GM18909 (cell line): ENCODE data around the gene TNS1.

Experiments used
- ATAC-seq: cut with Tn5 transposase; IDR thresholded peaks from one replicate; pipeline ENCODE4 v1.9.1; 2021; ENCODE audit warnings: mild to moderate bottlenecking; ENCODE audit not compliant: unreplicated experiment, poor library complexity

TNS1 gene

DNA sequence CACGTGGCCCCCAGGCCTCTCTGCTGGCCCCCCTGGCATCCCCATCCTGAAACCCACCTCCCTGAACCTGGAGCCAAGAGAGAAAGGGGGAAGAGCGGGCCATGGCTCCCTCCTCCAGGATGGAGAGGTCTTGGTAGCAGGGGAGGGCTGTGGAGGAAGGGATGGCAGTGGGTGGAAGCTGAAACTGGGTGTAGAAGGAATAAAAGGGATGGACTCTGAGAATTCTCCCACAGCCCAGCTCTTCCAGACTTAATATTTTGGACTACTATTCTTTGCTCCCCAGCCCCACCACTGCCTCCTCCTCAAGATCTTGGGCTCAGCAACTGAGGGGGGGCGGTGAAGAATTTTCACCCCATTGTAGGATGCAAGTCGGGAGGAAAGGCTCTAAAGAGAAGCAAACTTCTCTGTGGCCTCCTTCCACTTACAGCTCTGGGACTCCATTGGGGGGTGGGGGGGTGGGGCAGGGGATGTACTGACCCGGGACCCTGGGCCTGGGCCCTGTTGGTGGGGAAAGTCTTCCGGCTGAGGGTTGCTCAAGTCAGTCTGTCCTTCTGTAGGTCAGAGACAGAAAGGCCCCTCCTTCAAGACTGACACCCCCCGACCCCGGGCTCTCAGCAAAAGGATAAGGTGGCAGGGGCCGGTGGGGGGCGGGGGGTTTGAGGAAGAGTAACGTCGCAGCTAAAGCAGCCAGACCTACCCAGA, 501 bp downstream of the TNS1 start:
- no peak for ATAC-seq

DNA sequence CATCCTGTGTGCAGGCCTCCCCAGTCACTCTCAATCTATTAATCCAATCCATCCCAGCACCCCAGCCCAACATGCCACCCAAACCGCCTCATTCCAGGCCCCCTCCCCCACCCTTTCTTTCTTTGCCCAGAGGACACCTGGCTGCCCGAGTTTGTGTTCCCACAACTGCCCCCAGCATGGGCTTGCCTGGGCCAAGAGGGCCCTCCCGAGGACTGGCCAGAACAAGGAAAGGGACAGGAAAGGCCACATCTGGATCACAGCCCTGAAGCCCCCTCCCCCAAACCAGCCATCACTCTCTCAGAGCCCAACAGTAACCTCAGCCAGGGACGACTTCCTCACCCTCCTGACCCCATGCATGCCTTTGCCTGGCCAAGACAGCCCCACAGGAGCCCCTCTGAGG, 1.2 kb downstream of the TNS1 start:
- ATAC-seq: no peak

DNA sequence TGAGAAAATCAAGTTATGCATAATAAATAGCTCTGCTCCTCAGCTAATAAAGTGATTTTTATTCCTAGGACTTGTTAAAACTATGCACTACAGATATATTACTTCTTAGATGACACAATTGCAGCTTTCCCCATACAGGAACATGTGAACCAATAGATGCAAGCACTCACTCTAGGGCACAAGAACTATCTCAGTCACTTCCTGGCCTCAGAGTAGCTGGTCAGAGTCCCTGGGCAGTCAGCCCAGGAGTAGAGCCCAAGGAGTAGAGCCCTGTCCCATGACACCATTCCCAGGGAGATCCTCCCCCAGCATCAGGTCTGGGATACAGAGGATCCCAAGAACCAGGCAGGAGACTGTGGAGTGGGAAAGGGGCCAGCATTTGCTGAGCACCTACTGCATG, 2.7 kb downstream of the TNS1 start:
- no peak for ATAC-seq

DNA sequence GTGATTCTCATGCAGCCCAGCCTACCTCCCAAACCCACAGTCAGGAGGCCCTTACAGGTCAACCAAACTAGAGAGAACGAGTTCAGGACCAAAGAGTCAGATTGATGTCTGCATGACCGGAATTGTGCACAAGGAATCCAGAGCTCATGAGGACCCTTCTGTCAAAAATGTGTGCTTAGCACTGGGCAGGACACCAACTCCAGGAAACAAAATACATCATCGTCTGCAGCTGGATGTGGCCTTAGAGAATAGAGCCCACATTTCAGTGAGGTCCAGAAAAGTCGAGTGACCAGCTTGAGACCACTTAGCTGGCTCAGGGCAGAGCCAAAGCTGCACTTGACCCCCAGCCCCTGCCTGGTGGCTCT, 3.2 kb downstream of the TNS1 start:
- no peak for ATAC-seq

DNA sequence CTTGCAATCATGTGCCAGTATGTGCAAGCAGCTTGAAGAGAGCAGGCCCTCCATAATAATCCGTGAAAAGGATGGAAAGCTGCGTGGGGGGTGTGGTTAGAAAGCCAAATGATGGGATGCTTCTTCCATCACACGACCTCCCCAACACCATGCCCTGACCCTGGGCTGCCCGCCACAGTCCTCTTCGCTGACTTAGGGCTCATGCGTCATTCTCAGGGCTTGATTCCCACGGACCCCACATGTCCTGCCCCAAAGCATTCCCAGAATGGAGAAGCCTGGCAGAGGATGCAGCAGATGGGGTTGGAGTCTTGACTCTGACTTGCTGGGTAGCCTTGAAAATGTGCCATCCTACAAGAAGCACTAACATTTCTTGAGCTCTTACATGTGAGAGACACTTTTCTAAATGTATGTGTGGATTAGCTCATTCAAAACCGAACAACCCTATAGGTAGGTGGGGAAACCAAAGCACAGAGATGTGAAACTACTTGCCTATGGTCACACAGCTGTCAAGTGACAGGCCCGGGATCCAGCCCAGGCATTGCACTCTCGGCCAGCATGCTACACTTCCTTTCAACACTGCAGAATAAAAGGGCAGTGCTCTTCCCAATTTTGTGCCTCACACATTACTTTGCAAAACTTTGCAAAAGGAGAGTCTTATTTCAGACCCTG, 3.7 kb downstream of the TNS1 start:
- no peak for ATAC-seq

DNA sequence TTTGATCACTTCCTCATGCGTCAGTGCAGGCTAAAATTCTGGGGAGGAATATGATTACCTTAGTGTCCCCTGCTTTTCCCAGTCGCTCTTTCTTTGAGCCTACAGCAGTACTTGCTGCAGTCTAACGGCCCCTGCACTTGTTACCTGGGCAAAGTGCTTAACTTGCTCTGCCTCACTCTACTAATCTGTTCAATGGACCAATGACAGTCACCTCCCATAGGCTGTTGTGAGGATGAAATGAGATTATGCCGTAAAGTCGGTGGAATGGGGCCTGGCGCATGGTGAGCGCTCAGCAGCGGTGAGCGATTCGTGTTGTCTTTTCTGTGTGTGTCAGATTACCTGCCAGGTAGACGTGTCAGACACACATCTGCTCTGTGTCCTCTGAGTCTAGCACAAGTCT, 5.3 kb downstream of the TNS1 start:
- no peak for ATAC-seq

DNA sequence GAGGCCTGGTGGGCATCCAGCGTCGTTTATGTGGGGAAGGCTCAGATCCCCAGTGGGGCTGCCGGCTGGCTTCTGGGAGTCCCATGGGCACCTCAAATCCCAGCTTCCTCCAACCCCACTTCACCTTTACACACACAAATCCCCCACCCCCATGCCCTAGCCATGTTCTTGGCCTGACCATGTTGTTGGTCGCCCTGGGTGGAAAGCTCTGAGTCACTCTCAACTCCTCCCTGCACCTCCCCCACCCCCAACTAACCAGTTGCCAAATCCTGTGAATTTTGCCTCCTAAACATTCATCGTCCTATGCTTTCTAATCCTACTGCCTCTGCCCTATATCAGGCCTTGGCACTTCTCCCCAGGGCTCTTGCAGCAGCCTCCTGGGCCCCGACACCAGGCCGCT, 6.4 kb downstream of the TNS1 start:
- no peak for ATAC-seq

DNA sequence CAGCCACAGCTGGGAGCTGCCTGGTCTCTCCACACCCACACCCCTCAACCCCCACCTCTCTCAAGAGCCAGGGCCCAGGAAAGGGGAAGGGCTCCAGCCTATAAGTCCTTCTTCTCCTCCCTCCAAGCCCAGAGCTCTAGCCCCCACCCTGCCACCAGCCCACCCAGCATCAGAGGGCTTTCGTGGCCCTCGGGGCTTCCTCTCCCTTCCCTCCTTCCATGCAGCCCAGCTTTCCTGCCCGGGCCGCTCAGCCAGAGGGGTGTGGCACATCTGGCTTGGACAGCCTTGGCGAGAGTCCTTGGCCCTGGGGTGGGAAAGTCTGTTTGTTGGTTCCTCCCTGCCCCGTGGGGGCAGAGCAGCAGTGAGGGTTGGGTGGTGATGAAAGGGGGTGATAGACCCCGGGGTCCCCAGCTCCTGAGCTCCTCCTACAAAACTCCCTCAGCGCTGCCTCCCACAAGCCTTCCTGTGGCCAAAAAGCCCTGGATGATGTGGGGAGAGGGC, 7.0 kb downstream of the TNS1 start:
- no peak for ATAC-seq

DNA sequence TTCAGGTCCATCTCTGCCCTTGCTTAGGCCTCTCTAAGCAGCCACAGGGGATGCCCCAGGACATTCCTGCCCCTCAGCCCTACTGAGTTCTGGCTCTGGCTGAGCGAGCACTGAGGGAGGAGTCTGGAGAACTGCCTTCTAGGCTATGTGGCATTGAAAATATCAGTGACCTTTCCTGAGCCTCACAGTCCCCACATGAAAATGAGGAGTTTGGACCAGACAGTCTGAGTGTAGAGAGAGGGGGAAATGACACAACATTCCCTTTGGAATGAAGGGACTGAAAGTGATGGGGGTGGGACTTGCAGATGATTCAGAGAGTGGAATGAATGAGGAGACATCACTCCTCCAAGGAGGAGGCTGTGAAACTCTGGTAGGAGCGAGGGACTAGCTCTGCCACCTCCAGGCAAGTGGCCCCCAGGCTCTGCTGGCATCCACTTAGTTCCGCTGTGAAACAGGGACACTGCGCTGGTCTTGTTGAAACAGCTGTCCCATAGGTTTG, 8.0 kb downstream of the TNS1 start:
- ATAC-seq: no peak

DNA sequence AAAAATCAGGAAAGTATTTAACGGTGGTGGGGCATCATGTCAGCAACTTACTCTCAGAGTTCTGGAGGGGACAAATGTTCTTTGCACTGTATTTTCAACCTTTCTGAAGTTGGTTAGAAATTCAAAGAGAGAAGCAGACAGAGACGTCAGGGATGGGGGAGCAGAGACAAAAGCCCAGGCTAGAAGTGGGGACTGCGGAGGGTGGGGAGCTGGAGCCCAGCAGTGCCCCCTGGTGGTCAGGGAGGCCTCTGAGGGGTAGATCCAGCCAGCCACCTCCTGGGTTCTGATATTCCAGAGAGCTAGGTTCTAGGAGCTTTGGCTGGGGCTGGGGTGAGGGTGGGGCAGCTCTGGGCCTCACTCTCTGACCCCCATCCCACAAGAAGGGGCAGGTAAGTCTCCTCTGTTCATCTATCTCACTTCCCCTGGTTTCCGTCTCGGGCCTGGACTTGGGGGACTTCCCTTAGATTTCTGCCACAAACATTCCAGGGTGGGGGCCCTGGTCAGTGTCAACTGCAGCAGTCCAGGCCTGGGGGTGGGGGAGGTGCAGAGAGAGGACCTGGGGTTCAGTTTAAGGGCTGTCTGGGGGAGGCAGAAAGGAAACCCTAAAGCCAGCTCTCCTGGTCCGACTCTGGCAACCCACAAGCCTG, 8.9 kb downstream of the TNS1 start:
- ATAC-seq: no peak

DNA sequence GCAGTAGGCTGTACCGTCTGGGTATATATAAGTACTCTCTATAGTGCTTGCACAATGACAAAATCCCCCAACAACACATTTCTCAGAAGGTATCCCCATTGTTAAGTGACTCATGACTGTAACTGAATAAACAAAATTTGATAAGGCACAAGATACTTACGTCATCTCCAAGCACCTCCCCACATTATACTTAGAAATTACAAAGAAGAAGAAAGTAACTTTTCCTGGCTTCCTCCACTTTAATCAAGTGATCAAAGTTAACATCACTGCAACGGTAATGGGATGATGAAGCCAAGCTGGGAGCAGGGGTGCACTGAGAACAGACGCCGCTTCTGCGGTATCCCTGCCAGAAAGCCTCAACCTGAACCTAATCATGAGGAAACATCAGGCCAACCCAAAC, 9.7 kb downstream of the TNS1 start:
- ATAC-seq: no peak

DNA sequence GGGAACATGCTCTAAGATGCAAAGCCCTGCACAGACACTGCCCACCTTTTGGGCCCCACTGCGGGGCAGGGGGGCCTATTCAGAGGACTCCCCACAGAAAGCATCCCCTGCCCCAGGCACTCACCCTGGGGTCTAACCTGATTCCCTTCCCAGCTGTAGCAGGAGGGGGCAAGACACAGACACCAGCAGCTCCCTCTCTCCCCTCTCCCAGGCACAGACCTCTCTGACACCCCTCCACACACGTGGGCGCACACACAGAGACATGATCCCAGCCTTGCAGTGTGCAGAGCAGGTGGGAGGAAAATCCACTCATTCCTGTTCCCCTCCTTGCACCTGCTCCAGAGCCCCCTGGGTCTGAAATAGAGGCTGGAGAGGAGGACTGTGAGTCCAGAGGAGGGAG, 10.7 kb downstream of the TNS1 start:
- no peak for ATAC-seq

DNA sequence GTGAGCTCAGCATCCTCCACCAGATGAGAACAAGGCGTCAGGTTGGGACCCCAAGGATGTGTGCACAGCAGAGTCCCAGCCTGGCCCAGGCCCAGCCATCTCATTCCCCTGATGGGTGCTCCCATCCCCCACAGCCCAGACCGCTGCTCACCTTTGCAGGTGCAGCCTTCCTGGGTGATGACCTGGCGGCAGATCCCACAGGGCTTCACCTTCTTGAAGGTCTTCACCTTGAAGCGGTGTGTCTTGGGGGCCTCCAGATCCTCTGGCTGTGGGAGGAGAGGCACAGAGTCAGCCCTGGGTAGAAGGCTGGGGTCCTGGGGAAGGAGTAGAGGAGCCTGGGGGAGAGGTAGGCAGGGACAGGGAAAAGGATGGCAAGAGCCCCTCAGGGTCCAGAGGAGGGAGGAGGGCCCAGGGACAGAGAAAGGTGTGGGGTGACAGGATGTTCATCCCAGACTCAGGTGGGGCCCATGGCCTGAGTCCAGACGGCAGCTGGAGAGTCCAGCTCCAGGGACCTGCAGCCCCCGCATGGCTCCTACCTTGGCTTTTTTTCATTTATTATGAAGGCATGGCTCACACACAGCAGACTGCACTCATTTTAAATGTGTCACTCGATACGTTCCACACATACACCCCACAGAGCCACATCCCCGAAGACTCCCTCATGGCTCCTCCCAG, 11.9 kb downstream of the TNS1 start:
- no peak for ATAC-seq

DNA sequence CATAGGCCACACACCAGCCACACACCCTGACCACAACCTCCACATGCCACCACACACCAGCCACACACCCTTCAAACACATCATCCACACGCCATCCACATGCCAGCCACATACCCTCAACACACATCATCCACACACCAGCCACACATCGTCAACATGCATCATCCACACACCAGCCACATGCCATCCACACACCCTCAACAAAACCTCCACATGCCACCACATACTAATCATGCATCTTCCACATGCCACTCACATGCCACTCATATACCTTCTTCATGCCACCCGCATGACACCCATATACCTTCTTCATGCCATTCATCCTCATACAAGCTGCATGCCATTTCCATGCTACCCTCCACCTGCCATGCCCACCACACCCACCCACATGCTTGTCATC, 12.4 kb downstream of the TNS1 start:
- ATAC-seq: no peak

DNA sequence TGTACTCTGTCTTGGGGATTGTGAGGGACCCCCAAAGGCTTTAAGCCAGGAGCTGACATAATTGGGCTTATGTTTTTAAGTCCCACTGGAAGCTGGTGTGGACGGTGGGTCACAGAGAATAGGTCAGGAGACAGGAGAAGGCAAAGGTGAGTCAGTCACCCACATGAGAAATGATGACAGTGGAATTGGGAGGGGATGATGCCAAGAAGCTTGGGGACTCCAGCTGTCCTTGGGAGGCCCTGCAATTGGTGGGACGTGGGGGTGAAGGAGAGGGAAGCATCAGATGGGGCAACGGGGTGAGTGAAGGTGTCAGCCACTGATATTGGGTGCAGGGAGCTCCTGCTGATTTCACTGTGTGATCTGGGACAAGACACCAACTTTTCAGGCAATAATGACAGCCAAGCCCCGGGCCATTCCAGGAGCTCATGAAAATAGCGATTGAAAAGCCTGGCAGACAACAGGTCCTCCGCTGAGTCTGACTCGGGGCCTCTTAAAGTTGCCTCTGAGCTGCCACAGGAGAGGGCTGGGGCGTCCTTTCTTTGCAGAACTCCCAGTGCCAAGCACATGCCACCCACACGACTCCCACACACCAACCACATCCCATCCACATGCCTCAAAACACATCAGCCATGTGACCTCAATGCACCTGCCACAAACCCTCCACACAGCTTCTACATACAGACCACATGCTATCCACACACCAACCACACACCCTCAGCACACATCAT, 13.4 kb downstream of the TNS1 start:
- ATAC-seq: no peak

DNA sequence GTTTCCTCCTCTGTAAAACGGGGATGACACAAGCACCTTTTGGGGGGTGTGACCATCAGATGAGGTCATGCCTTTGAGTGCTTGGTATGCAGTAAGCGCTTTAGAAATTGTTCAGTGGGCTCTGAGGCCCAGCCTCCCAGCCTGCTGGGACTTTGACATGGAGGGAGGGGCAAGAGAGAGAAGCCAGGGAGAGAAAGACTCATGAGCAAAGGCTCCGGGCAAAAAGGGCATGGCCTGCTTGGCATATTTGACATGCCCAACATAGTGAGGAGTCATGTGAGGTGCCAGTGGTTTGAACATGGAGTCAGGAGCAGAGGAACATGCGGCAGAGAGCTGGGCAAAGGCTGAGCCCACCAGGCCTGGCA, 14.0 kb downstream of the TNS1 start:
- no peak for ATAC-seq

DNA sequence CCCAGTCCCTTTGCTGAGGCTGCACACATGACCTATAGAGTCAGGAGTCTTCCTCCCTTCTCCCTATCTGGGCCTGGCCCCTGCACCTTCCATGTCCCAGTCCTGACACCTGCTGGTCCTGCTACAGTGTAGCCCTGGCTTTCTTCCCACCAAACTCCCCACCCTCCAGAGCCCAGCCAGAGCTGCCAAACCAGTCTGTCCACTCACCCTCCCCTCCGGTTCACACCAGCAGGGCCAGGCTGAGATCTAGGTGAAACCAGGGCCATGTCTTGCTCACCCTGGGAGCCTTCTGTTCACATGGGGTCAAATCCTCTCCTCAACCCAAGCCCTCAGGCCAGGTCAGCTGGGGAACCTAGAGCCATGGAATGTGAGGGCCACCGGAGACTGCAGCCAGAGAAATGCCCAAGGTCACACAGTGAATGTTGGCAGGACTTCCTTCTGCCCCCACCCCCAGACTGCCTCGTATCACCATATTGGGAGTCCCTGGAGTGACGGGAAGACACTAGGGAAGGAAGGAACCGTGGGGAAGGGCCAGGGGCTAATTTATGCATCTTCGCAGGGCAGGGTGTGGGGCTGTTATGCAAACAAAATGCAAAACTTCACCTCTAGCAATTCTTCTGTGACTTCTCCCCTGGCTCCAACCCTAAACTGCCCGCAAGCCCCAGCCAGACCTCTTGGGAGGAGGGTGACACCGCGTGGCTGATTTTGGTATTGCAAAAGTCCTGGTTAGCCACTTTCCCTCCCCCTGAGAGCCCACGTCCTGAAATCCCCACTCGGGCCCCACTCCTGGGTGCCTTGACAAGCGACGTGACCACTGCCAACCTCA, 14.6 kb downstream of the TNS1 start:
- ATAC-seq: no peak

DNA sequence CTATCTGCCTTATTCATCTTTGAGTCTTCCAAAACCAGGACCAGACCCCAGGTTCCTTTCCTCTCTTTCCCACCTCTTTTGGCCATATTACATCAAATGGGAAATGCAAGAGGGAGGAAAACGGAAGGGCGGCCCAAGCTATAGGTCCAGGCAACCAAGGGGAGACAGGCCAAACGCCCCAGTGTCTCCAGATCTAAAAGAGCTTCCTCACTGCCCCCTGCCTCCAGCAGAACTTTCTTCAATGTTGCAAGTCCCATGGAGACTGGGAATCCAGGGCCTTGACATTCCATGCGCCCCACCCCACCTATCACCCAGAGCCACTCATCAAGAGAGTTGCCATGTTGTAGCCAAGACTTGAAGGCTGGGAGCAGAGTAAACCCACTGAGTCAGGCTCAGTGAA, 15.4 kb downstream of the TNS1 start:
- no peak for ATAC-seq

DNA sequence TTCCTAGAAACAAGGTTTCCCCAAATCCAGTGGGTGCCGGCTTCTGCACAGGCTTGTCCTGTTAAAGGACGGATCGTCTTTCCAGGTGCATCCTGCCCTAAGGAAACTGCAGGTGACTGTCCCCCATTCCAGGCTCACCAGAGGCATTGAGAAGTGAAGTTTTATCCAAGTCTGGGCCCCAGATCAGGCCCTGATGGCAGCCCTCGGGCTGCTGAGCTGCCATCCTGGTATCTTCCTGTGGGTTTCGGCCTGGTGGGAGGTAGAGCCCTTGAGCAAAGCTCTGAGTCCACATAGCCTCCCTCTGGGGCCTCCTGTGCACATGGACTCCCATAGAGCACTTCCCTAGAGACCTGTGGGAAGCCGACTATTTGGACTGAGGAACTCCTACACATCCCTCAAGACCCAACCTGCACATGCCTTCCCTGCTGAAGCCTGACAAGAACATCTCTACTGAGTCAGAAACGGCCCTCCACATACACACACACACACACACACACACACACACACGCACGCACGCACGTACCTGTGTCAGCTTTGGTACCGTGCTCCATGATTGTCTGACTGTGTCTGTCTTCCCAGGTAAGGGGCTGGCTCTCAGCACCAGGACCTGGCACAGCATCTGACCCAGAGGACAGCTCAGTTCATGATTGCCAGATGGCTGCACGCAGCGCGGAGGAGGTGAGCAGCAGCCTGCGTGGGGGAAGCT, 16.4 kb downstream of the TNS1 start:
- ATAC-seq: no peak
